Stimulated activated CD8-positive, alpha-beta memory T cell treated with anti-CD3 and anti-CD28 coated beads, Interleukin-15, amount 100 ng/mL, for 1 hour (primary cell): ENCODE data around the gene FBXW8.

Experiments used
- DNase-seq: peaks from one replicate; pipeline ENCODE4 v3.0.0-alpha.2; 2020; ENCODE audit warnings: low read depth

FBXW8 gene

DNA sequence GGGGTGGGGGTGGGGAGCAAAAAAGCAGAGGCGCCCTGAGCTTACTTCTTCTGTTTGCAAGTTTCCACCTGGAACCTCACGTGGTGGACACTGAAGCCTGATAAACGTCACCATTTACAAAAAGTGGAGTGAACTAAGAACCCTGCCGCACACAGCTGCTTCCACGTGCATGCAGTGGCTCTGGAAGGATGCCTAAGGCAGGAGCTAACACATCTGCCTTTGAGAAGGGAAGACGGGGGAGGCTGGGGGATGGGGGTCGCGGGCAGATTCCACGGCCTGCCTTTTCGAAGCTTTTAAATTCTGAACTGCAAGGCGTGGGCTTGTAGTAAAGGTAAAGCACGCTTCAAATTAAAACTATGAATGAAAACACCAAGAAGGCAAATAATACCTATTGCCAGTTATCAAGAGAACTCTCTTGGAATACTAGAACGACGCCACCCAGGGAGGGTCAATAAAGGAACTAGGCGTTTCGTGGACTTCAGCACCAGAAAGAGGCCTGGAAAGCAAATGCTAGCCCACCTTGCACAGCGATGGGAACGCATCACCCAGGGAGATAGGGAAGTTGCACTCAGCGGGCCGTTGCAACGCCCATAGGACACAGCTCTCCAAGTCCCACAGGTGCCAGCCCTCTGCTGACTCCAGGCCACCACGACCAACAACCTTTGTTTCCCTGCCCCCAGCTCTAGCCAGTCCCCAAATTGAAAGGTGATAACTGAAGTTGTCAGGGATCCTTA, 126.7 kb downstream of the FBXW8 start:
- DNase-seq = no peak

DNA sequence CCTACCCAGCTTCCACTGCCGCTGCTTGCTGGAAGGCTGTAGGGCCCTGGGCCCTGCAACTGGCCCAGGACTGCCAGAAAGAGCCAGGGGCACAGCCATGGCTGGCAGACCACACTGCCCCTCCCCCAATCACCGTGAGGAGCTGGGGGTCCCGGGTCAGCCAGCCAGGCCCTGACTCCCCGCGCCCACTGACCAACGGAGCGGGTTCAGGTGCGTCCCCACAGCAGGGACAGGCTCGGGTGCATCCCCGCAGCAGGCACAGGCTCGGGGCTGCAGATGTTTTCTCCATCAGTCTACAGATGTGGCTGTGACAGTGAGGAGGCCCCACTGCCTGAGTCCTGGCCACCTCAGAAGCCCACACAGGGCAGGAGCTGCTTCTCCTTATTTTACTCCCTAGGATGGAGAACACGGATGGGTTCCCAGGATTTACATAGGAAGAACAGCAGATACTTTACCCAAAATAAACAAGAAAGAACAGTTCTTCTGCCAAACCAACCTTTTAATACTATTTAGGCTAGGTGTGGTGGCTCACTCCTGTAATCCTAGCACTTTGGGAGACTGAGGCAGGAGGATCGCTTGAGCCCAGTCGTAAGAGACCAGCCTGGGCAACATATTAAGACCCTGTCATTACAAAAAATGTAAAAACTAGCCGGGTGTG, 127.4 kb downstream of the FBXW8 start:
- DNase-seq = no peak

DNA sequence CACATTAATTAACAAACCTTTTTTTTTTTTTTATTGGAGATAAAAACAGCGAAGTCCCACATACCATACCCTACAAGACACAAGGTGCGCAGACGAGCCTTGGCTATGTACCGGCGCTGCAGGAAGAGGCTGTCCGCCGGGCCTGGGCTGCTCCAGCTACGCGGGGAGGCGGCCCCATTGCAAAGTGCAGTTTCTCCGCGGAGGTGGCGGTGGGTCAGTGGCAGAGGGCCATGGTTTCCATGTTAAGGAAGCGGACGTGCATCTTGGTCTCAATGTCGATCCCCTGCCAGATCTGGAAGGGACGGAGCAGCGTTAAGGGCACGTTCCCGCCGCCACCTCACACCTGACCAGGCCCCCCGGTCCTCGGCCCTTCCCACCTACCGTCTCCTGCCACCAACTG, 128.2 kb downstream of the FBXW8 start:
- no peak for DNase-seq

DNA sequence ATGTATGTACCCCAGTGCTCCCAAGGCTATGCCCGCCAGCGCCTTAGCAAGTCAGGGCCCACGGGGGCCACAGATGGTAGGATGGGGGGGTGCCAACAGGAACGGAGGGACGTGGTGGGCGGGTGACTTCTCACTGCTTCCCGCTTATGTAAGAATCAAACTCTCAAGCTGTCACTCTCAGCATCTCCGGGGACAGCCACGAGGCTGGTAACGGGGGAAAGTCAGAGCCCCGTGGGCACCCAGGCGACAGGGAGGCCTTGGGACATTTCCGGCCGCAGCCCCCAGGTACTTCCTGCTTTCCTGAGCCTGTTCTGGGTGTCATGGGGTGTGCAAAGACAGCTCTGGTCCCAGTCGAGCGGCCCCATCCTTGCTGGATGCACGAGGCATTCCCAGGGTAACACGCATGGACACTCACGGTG, 129.2 kb downstream of the FBXW8 start:
- DNase-seq = no peak

DNA sequence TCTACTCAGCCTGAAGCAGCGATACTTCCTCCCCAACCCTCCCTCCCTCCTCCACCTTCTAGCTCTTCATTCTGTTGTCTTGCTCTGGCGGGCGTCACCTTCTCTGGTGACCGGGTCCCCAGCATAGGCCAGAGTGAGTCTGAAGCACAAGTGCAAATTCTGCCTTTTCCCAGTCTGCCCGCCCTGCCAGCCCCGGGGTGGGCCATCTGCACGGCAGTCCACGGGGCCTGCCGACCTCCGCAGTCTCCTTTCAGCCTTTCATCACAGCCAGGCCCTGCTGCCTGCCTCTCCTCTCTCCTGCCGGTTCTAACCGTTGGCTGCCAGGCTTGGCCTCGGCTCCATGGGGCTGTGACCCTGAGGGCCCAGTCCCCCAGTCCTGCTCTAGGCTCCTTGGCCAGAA, 129.7 kb downstream of the FBXW8 start:
- no peak for DNase-seq

DNA sequence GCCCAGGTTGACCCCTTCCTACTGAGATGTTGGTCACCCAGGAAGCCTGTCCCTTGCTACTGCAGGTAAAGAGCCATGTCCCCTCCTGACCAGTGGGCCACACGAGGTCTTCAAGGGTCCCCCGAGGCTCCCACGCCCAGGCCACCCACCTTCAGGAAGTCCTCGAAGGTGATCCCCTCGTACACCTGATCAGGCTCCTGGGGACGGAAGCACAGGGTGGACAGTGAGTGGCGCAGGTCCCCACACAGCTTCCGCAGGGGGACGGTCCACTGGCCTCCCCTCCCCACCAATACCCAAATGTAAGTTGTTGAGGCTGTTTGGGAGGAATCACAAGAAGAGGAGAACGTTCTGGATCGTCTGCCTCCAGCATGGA, 131.0 kb downstream of the FBXW8 start:
- DNase-seq = no peak

DNA sequence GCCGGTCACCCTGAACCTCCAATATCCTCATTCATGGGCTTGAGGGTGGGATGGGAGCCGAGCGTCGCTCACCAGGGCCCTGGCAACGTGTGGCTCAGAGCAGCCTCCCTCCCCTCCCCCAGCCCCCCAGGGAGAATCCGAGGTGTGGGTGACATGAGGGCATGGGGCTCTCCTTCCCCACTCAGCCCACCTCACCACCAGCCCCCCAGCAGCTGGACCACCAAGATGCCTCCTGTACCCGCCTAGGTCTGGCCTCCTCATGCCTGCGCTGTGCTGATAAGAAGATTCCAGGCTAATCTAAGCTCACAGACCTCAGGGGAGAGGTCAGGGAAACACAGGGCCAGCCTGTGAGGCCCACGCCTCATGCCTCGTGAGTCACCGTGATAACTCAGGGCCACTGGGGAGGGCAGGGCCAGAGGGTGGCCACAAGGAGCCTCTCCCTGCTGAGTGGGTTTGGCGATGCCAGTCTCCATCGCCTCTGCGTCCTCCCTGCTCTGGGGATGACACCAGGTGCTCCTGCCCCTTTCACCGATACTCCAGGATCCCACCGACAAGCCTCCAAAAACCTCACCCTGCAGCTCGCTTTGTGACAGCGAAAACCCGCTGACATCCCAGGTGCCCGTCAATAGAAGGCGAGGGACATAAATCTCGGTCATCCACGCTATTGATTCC, 131.6 kb downstream of the FBXW8 start:
- no peak for DNase-seq

DNA sequence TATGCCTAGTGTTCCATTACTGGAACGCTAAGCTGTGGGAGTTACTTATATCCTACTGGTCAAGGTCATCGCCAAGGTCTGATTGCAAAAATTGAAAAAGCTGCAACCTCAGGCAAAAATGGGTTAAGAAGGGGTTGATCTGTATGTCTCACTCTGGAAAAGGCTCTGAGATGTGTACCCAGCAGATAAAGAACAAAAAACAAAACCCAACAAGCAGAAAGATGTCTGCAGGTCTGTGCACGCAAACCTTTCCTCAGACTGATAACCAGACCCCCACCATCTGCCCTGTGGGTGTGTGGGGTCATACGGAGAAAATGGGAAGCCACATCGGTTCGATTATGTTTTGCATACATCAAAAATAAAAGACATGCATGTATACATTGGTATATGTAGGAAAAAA, 132.1 kb downstream of the FBXW8 start:
- no peak for DNase-seq

DNA sequence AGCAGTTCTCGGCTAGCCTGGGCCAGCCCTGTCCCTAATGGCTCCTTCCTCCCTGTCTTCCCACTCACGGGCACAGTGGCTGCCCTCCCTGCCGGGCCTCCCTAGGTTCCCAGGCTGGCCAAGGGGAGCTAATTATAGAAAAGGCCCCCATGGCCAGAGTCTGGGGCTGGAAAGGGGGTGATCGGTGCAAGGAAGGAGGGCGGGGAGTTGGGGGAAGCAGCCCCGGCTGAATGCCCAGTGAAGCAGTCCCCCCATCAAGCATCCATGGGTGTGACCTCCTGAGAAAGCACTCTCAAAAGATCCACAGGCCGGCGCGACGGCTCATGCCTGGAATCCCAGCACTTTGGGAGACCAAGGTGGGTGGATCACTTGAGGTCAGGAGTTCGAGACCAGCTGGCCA, 133.6 kb downstream of the FBXW8 start:
- DNase-seq = no peak

DNA sequence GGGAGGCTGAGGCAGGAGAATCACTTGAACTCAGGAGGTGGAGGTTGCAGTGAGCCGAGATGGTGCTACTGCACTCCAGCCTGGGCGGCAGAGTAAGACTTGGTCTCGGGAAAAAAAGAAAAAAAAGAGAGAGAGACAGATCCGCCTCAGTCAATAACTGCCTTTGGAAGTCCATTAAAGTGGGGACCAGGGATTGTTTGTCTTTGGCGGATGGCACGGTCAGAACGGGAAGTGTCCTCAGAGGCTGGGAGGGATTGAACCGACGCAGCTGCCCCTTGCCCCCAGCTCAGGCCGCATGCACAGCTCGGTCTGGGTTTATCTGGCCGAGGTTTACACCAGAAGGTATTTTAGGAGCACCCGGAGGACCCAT, 134.0 kb downstream of the FBXW8 start:
- no peak for DNase-seq

DNA sequence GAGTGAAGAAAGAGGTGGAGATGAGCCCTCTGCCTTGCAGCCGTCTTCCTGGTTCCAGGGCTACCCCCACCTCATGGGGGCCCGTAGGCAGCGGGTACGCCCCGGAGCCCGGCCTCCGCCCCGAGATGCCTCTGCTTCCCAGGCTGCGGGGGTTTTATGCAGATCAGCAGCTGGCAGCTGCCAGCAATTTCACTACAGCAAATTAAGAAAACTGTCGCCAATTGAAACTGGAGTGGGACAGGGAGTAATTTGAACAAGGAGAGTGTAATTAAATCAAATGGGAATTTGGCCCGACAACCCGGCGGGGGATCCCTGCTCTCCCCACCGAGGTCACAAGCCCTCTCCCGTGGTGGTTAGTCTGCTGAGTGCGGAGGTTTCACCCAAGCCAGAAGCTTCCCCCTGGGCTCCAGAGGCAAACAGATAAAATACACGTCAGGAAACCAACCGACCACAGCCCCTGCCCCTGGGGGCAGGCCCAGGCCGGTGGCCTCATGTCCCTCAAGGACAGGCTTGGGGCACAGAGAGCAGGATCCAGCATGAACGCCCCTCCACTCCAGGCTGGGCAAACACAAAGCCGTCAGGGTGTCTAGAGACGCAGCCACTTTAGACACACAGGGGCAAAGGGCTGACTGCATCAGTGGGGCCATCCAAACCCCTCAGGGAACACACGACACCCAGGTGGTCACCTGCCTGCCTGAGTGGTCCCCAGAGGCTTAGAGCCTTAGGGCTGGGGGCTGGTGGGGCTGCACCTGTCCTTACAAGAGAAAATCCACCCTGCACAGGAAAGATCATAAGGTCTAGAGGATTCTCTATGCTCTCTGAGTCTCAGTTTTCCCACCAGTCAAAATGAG, 134.6 kb downstream of the FBXW8 start:
- no peak for DNase-seq

DNA sequence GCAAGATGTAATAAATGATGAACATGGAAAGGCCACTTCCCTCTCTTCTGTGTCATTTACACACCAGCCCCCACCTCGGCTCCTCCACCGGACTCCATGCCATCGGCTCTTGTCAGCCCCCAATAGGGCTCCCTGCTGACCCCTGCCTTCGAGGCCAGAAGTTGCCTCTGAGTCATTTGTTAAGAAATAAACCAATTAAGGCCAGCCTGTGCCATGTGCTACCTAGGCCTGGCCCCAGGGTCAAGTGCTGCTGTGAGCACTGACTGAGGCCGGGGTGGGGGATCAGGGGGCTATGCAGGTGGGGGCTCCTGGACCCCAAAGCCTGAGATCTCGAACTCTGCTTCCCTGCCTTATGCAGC, 135.2 kb downstream of the FBXW8 start:
- DNase-seq = no peak

DNA sequence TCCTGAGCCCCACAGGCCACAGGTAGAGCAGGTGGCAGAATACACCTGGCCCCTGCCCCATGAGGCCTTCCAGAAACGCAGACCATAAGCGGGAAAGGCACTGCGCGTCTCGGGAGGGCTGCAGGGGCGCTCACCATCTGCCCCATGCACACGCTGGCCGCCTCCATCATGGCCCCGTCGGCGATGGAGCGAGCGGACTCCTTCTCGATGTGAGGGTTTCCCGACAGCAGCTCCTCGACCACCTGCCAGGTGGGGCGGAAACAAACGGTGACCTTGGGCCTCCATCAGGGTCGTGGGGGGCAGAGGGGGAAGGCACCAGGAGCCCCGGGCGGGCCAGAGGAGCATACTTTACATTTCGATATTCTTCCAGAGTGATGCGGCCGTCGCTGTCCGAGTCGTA, 135.7 kb downstream of the FBXW8 start:
- no peak for DNase-seq

DNA sequence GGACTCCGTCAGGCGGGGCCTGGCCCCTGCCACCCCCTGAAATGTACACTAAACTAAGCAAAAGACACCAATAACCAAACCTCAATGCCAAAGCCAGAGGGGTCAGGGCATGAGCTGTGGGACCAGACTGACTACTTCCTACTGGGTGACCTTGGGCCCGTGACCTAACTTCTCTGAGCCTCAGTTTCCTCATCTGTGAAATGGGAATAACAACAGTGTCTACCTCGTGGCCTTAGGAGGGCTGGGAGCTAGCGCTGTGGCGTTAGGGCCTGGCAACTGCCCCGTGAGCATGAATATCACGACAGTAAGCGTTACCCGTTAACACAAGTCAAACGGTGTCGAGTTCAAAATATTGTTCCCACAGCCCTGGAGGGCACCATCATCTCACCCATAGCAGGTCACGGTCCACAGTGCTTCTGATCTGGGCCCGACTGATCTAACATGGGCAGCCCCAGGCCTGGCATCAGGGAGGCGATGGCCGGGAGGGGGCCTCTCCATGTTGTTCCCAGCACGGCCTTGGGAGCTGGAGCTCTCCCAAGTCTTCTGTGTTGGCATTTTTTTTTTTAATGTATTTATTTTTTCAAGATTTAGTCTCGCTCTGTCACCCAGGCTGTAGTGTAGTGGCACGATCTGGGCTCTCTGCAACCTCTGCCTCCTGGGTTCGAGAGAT, 136.2 kb downstream of the FBXW8 start:
- no peak for DNase-seq

DNA sequence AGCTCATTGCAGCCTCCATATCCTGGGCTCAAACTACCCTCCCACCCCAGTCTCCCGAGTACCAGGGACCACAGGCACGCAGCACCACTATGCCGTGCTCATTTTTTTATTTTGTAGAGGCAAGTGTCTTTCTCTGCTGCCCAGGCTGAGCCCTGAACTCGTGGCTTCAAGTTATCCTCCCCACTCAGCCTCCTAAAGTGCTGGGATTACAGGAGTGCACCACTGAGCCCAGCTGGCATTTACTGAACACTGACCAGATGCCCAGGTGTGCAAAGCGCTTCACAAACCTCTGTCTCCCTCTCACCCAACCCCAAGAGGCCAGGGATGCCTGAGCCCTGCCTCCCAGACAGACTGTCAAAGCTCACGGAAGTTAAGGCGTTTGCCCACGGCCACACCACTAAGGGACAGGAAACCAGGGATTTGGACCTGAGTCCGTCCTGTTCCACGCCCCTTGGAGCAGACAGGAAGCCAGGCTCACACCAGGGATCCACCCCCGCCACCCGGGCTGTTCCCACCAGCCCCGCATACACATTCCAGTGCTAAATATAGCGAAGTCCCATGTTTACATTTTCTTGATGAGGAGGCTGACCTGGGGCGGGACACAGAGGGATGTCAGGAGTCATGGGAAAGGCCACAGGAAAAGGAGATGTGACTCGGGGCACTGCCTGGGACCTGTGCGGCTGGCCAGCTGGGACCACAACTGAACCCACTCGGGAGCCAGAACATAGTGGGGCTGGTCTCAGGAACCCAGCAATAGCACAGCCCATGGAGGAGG, 137.2 kb downstream of the FBXW8 start:
- no peak for DNase-seq

DNA sequence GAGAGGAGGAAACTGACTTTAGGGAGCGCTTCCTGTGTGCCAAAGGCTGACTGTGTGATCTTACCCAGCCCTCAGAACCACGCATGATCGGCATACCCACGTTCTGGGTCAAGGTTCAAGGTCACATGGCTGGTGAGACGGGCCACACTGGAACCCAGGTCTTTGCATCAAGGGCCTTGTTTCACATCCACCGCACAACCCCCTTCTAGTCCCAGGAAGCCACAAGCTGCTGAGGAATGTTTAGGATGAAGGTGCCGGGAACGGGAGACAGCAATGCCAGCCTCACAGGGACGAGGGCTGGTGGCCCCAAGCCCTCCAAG, 137.8 kb downstream of the FBXW8 start:
- no peak for DNase-seq

DNA sequence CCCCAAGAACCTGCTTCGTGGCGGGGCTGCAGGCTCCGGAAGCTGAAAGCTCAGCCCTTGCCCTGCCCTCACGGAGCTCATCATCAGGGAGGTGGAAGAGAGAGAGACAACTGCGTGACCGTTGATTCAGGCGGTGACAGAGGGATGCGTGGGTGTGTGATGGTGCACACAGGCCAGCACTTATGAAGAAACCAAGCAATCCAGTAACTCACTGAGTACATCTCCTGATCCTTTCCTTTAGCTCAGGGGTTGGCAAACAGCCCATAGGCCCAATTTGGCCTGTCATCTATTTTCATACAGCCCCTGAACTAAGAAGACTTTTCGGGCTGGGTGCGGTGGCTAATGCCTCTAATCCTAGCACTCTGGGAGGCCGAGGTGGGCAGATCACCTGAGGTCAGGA, 138.5 kb downstream of the FBXW8 start:
- no peak for DNase-seq

DNA sequence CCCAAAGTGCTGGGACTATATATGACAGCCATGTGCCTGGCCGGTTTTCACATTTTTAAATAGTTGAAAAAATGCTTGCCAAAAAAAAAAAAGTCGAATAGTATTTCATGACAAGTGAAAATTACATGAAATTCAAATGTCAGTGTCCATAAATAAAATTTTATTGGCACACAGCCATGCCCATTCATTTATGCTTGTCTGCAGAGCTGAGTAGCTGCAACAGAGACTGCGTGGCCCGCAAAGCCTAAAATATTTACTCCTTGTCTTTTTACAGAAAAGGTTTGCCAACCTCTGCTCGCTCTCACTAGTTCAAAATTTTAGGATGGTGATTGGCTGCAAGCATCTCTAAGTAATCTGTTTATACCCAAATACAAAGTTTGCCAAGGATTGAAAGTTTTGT, 139.3 kb downstream of the FBXW8 start:
- no peak for DNase-seq

DNA sequence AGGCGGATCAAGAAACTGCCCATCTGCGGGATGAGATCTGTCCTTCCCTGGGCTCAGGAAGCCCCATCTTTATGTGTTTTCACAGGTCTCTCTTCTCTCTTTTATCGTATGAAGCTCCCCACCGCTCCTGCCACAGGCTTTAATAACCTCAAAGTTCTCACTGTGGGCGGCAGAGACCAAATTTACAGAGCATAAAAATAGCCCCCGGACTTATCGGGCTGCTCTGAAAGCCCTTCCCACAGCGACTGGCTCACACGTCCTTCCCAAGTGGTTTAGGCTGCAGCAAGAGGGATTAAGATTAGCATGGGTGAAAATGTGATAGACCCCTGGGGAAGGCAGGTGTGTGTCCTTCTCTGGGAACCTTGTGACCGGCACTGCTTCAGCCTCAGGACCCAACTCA, 140.6 kb downstream of the FBXW8 start:
- DNase-seq = no peak

DNA sequence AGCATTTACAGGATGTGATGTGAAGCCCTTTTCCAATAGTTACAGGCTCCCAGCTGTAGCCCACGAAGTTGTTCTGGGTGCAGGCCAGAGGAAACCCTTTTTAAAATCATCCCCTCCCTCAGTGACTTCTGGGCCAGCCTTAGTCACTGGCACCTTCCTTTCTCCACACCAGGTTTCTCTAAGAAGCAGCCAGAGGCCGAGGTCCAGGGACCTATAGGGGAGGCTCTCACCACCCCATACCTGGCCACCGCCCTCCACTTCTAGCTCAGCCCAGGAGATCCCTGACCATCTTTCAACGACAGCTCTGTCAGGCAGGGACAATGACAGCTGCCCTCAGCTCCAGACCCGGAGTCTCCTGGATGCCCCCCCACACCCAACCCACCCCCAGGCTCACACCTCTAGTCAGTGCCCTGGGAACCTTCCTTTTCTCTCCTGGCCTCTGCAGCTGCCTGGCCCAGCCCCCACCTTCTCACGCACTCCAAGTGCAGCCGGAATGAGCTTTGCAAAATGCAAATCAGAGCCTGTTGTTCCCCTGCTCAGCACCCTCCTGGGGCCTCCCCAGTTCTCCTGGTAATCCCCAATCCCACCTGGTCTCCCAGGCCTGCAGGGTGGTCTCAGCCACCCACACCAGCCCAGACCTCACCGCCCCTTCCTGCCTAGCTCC, 141.8 kb downstream of the FBXW8 start:
- DNase-seq = no peak

DNA sequence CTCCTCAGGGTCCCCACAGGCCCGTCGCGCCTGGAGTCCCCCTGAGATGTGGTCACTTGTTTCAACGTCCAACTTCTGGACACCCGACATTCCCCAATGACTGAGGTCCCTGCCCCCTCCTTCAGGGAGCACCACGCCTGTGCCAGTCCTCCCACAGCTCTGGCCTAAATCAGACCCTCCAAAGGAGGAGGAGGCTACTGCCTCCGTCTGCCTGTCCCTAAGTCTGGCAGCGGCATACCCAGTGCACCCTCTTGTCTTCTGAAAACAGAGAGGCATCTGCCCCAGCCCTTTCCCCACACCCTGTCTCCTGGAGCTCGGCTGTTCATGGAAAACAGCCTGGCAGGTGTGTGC, 142.3 kb downstream of the FBXW8 start:
- no peak for DNase-seq
